GM12801 (cell line): Measurements from ENCODE around the gene BCR.

Source experiments
- CTCF ChIP-seq: IDR thresholded peaks from one replicate; pipeline ENCODE4 v1.5.1; 2011; ENCODE audit warnings: control low read depth; ENCODE audit not compliant: insufficient read length; ENCODE audit errors: extremely low read depth

Gene BCR

GRCh38 chr22:23217171-23218052 is 37.1 kb downstream of the BCR start:
- no peak for TF ChIP-seq CTCF

- TF ChIP-seq CTCF, result no peak
These were observed 38.0 kb downstream of the BCR start for GRCh38 chr22:23218053-23218866.

GRCh38 chr22:23218867-23219251 is 38.5 kb downstream of the BCR start:
- TF ChIP-seq CTCF, result no peak

- TF ChIP-seq CTCF, result no peak
These were observed 39.0 kb downstream of the BCR start for GRCh38 chr22:23219317-23219716.

- no peak for TF ChIP-seq CTCF
These were observed 39.6 kb downstream of the BCR start for GRCh38 chr22:23219822-23220484.

GRCh38 chr22:23220485-23221350 is 40.4 kb downstream of the BCR start:
- no peak for TF ChIP-seq CTCF
